NCI-H2196 (cell line): ENCODE results near the gene CCDC194.
"Not testable (repeated sequence)": the region's sequence is repeated elsewhere in the genome, so short reads cannot be mapped to it uniquely, and the experiment has no call there.

ENCODE experiments used
- DNase-seq: peaks from one replicate; lab custom pipeline; 2025; ENCODE audit not compliant: unreplicated experiment; lab: John Stamatoyannopoulos, UW

CCDC194 gene

GRCh38 chr19:17378271-17378670 lies 15.7 kb downstream of the CCDC194 start:
- DNase-seq = no peak

- no peak for DNase-seq
Measured at GRCh38 chr19:17376935-17377600, 16.9 kb downstream of the CCDC194 start, which contains the start of gene PLVAP. TSS of gene PLVAP (minus strand) at chr19:17377342. CDS start at chr19:17377288, 54 bp downstream.

GRCh38 chr19:17370026-17370587 lies 23.9 kb downstream of the CCDC194 start:
- DNase-seq = no peak

GRCh38 chr19:17365361-17365760 lies 28.6 kb downstream of the CCDC194 start:
- DNase-seq = no peak

- not testable (repeated sequence) for DNase-seq
Measured at GRCh38 chr19:17363852-17364605, 30.0 kb downstream of the CCDC194 start.

GRCh38 chr19:17359905-17360800 lies 33.8 kb downstream of the CCDC194 start:
- no peak for DNase-seq

GRCh38 chr19:17358395-17358794 lies 35.6 kb downstream of the CCDC194 start:
- DNase-seq = no peak

GRCh38 chr19:17357724-17358123 lies 36.3 kb downstream of the CCDC194 start:
- DNase-seq = no peak

GRCh38 chr19:17357078-17357666 lies 36.8 kb downstream of the CCDC194 start:
- no peak for DNase-seq

- no peak for DNase-seq
Measured at GRCh38 chr19:17353386-17353785, 40.6 kb downstream of the CCDC194 start.

- no peak for DNase-seq
Measured at GRCh38 chr19:17352608-17353280, 41.3 kb downstream of the CCDC194 start.

- DNase-seq = no peak
Measured at GRCh38 chr19:17351815-17352435, 42.1 kb downstream of the CCDC194 start.

GRCh38 chr19:17348700-17349099 lies 45.3 kb downstream of the CCDC194 start:
- DNase-seq = no peak

GRCh38 chr19:17347877-17348276 lies 46.1 kb downstream of the CCDC194 start:
- DNase-seq = no peak

GRCh38 chr19:17347361-17347760 lies 46.6 kb downstream of the CCDC194 start:
- no peak for DNase-seq

GRCh38 chr19:17346109-17346671 lies 47.8 kb downstream of the CCDC194 start:
- DNase-seq = peak; percentile 75

GRCh38 chr19:17341845-17342244 lies 52.2 kb downstream of the CCDC194 start:
- DNase-seq = no peak

GRCh38 chr19:17341386-17341785 lies 52.6 kb downstream of the CCDC194 start:
- no peak for DNase-seq

GRCh38 chr19:17340871-17341357 lies 53.1 kb downstream of the CCDC194 start:
- no peak for DNase-seq
